Measurements from ENCODE around the gene CALM3. TPM values are rescaled to one million over a fixed set of nuclear protein-coding genes. Genes with fewer than 3 reads are reported as not detected.

CALM3 gene
- total and polyA plus RNA-seq, 4 donors, result 197 to 240 (median 224) TPM

DNA sequence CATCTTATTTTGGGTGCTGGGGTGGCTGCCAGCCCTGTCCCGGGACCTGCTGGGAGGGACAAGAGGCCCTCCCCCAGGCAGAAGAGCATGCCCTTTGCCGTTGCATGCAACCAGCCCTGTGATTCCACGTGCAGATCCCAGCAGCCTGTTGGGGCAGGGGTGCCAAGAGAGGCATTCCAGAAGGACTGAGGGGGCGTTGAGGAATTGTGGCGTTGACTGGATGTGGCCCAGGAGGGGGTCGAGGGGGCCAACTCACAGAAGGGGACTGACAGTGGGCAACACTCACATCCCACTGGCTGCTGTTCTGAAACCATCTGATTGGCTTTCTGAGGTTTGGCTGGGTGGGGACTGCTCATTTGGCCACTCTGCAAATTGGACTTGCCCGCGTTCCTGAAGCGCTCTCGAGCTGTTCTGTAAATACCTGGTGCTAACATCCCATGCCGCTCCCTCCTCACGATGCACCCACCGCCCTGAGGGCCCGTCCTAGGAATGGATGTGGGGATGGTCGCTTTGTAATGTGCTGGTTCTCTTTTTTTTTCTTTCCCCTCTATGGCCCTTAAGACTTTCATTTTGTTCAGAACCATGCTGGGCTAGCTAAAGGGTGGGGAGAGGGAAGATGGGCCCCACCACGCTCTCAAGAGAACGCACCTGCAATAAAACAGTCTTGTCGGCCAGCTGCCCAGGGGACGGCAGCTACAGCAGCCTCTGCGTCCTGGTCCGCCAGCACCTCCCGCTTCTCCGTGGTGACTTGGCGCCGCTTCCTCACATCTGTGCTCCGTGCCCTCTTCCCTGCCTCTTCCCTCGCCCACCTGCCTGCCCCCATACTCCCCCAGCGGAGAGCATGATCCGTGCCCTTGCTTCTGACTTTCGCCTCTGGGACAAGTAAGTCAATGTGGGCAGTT, 8.6 kb downstream of the CALM3 start:
- peak; percentile 49 to 62 for DNase-seq
- Histone ChIP-seq H3K36me3 (ENCODE audit: control insufficient read depth in 1 of 2, insufficient read depth in 2 of 2, low read length in 1 of 2) (peaks cover 0 to 6% of the 10 kb centered on the region in 2 donors), H3K4me1 (ENCODE audit: control insufficient read depth in 1 of 2, insufficient read depth in 2 of 2, low read length in 2 of 2) (peaks cover 0 to 4% of the 10 kb centered on the region in 2 donors)

DNA sequence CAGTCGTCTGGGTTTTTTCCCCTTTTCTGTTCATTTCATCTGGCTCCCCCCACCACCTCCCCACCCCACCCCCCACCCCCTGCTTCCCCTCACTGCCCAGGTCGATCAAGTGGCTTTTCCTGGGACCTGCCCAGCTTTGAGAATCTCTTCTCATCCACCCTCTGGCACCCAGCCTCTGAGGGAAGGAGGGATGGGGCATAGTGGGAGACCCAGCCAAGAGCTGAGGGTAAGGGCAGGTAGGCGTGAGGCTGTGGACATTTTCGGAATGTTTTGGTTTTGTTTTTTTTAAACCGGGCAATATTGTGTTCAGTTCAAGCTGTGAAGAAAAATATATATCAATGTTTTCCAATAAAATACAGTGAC, 9.3 kb downstream of the CALM3 start:
- no peaks in the 10 kb centered on the region for H3K27me3 ChIP-seq (ENCODE audit: control insufficient read depth in 1 of 2, insufficient read depth in 2 of 2, low read length in 1 of 2)
- H3K4me1 ChIP-seq (ENCODE audit: control insufficient read depth in 1 of 2, insufficient read depth in 2 of 2, low read length in 2 of 2), result peaks cover 0 to 4% of the 10 kb centered on the region in 2 donors
- H3K36me3 ChIP-seq (ENCODE audit: control insufficient read depth in 1 of 2, insufficient read depth in 2 of 2, low read length in 1 of 2), result peaks cover 0 to 6% of the 10 kb centered on the region in 2 donors
- no peaks in the 10 kb centered on the region for H3K9me3 ChIP-seq (ENCODE audit: control insufficient read depth, low read length)
- peak; percentile 23 to 24 for DNase-seq
- H3K4me3 ChIP-seq (ENCODE audit: low read length in 2 of 2), result no peak overlapping the region
- H3K27ac ChIP-seq (ENCODE audit: low read depth in 1 of 2, low read length in 2 of 2), result no peak overlapping the region
- ATAC-seq (ENCODE audit: low FRiP score), result no peak
- intact Hi-C loops (cut with DNase I), result loop anchor here in 1 of 2 donors (2.0 kb wide), 1 partner anchor 52 kb away; no protein-coding TSS in a partner anchor
- 31 to 40% methylated on average over 5 of the region's 5 CpGs for WGBS, 2 donors

More for the DNA sequence above, 8.6 kb downstream of the CALM3 start:
- 62 to 63% methylated on average over 28 to 30 of the region's 30 CpGs for WGBS, 2 donors
- Histone ChIP-seq H3K27ac (ENCODE audit: low read depth in 1 of 2, low read length in 2 of 2) (no peak overlapping the region), H3K4me3 (ENCODE audit: low read length in 2 of 2) (no peak overlapping the region), H3K9me3 (ENCODE audit: control insufficient read depth, low read length) (no peaks in the 10 kb centered on the region), H3K27me3 (ENCODE audit: control insufficient read depth in 1 of 2, insufficient read depth in 2 of 2, low read length in 1 of 2) (no peaks in the 10 kb centered on the region)
- ATAC-seq (ENCODE audit: low FRiP score), result no peak
- intact Hi-C loops (cut with DNase I), result loop anchor here (2.0 to 10.0 kb wide), 2 partner anchors 53 to 235 kb away; no protein-coding TSS in a partner anchor

DNA sequence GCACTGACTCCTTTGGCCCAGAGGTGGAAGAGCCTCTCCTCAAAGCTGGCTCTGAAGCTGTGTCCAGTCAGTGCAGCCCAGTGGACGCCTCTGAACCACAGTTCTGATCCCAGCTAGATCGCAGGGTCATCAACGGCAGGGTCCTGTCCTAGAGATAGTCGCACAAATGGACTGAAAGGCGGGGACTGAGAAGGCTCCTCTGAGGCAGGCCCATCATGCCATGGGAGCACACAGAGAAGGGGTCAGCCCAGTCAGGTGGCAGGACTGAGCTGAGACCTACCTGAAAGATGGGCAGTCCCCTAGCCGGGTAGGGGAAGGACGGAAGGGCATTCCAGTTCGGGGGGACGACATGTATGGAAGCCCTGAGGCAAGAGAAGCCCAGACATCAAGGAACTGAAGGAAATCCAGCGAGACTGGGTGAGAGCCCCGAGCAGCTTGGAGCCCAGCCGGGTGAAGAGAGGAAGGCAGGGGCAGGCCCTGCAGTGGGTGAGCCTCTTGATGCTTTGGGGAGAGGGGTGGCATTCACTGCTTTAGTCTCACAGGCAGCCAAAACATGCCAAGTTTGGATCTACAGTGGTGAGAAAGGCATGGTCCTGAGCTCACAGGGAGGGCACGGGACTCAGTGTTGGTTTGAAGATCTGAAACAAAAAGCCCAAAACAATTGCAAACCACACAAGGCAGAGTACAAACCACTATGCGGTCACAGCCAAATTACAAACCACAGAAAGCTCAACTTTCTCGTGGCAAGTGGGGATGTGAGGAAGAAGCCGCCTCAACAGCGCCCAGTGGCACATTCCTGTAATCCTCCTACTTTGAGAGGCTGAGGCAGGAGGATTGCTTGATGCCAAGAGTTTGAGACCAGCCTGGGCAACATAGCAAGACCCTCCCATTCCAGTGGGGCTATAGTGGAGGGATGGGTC, 10.0 kb downstream of the CALM3 start:
- Histone ChIP-seq H3K9me3 (ENCODE audit: control insufficient read depth, low read length) (no peaks in the 10 kb centered on the region), H3K4me1 (ENCODE audit: control insufficient read depth in 1 of 2, insufficient read depth in 2 of 2, low read length in 2 of 2) (no peaks in the 10 kb centered on the region), H3K36me3 (ENCODE audit: control insufficient read depth in 1 of 2, insufficient read depth in 2 of 2, low read length in 1 of 2) (peaks cover 0 to 6% of the 10 kb centered on the region in 2 donors), H3K27me3 (ENCODE audit: control insufficient read depth in 1 of 2, insufficient read depth in 2 of 2, low read length in 1 of 2) (no peaks in the 10 kb centered on the region), H3K4me3 (ENCODE audit: low read length in 2 of 2) (no peak overlapping the region), H3K27ac (ENCODE audit: low read depth in 1 of 2, low read length in 2 of 2) (no peak overlapping the region)
- WGBS, 2 donors, result 70% methylated on average over 17 of the region's 17 CpGs
- intact Hi-C loops (cut with DNase I), result loop anchor here in 1 of 2 donors (2.0 kb wide), 1 partner anchor 52 kb away; no protein-coding TSS in a partner anchor
- ATAC-seq (ENCODE audit: low FRiP score), result no peak
- peak; percentile 39 to 69 for DNase-seq

DNA sequence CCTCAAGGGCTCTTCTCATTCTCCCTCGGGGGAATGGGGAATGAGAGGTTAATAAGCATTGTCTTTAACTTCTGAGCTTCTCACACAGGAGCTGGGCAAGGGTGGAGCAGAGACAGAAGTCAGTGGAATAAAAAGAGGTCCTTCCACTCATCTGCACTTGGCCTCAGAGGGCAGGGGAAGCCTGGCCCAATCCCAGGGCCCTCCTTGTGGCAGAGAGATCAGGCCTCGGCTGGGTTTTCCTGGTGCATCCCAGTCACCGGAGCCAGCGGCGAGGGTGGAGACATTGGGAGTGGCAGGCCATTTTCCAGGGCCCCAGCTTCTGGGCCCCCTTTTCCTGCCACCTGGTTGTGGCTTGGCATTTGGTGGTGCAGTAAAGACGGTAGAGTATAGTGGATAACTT, 10.6 kb downstream of the CALM3 start:
- H3K27ac ChIP-seq (ENCODE audit: low read depth in 1 of 2, low read length in 2 of 2), result no peak overlapping the region
- DNase-seq (peak; percentile 33 to 57), ATAC-seq (ENCODE audit: low FRiP score) (no peak)
- H3K9me3 ChIP-seq (ENCODE audit: control insufficient read depth, low read length), result no peaks in the 10 kb centered on the region
- intact Hi-C loops (cut with DNase I), result loop anchor here (1.0 to 2.0 kb wide), 2 partner anchors 10 to 51 kb away; partner anchors contain the start of gene CALM3 (in 1 of the 2)
- 78 to 79% methylated on average over 6 of the region's 6 CpGs for WGBS, 2 donors
- no peak overlapping the region for H3K4me3 ChIP-seq (ENCODE audit: low read length in 2 of 2)
- no peaks in the 10 kb centered on the region for H3K27me3 ChIP-seq (ENCODE audit: control insufficient read depth in 1 of 2, insufficient read depth in 2 of 2, low read length in 1 of 2)
- peaks cover 0 to 6% of the 10 kb centered on the region in 2 donors for H3K36me3 ChIP-seq (ENCODE audit: control insufficient read depth in 1 of 2, insufficient read depth in 2 of 2, low read length in 1 of 2)
- H3K4me1 ChIP-seq (ENCODE audit: control insufficient read depth in 1 of 2, insufficient read depth in 2 of 2, low read length in 2 of 2), result no peaks in the 10 kb centered on the region

DNA sequence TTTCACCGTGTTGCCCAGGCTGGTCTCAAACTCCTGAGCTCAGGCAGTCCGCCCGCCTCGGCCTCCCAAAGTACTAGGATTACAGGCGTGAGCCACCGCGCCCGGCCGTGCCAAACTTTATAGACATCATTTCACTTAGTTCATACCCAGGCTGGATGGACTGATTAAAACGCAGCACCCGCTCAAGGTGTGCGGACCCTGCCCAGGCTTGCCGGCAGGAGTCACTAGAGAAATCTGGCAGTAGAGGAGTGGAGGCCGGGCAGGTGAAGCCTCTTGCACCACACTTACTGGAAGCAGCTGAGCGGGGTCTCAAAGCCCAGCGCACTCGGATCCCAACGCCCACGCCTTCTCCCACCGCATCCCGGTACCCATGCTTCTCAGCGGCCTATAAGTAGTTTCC, 12.4 kb downstream of the CALM3 start:
- ATAC-seq (ENCODE audit: low FRiP score), result no peak
- Histone ChIP-seq H3K4me1 (ENCODE audit: control insufficient read depth in 1 of 2, insufficient read depth in 2 of 2, low read length in 2 of 2) (peaks cover 0 to under 1% of the 10 kb centered on the region in 2 donors), H3K27ac (ENCODE audit: low read depth in 1 of 2, low read length in 2 of 2) (no peak overlapping the region), H3K9me3 (ENCODE audit: control insufficient read depth, low read length) (no peaks in the 10 kb centered on the region), H3K4me3 (ENCODE audit: low read length in 2 of 2) (no peak overlapping the region), H3K36me3 (ENCODE audit: control insufficient read depth in 1 of 2, insufficient read depth in 2 of 2, low read length in 1 of 2) (peaks cover 0 to 3% of the 10 kb centered on the region in 2 donors), H3K27me3 (ENCODE audit: control insufficient read depth in 1 of 2, insufficient read depth in 2 of 2, low read length in 1 of 2) (no peaks in the 10 kb centered on the region)
- DNase-seq, result peak; percentile 48 to 74
- WGBS, 2 donors, result 87 to 89% methylated on average over 22 of the region's 22 CpGs
- intact Hi-C loops (cut with DNase I), result no loop called here

DNA sequence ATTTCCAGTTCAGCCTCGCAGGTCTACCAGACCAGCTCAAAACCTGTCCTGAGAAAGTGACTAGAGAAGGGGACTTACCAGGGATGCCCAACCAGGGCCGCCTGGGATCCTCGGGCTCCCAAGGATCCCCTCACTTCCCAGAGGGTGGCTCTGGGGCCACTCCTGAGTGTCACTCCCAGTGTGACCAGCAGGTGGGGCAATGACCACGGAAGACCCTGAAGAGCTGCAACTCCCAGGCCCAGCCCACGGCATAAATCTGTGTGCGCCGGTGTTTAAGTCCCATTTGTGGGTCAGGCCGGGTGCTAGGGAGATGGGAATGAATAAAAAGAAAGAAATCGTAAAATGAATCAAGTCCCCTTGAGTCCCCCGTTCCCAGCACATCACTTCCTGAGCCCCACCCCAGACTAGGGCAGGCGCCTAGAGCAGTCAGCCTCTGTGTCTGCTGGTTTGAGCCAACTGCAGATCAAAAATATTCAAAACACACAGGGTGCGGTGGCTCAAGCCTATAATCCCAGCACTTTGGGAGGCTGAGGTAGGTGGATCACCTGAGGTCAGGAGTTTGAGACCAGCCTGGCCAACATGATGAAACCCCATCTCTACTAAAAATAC, 13.1 kb downstream of the CALM3 start:
- intact Hi-C loops (cut with DNase I), result loop anchor here in 1 of 2 donors (1.0 kb wide), 1 partner anchor 48 kb away; no protein-coding TSS in a partner anchor
- DNase-seq (peak; percentile 90 to 95), ATAC-seq (ENCODE audit: low FRiP score) (peak; percentile 91)
- no peak overlapping the region for H3K4me3 ChIP-seq (ENCODE audit: low read length in 2 of 2)
- peaks cover 0 to 2% of the 10 kb centered on the region in 2 donors for H3K4me1 ChIP-seq (ENCODE audit: control insufficient read depth in 1 of 2, insufficient read depth in 2 of 2, low read length in 2 of 2)
- H3K27ac ChIP-seq (ENCODE audit: low read depth in 1 of 2, low read length in 2 of 2), result no peak overlapping the region
- 3 to 5% methylated on average over 12 of the region's 12 CpGs for WGBS, 2 donors
- H3K27me3 ChIP-seq (ENCODE audit: control insufficient read depth in 1 of 2, insufficient read depth in 2 of 2, low read length in 1 of 2), result no peaks in the 10 kb centered on the region
- no peaks in the 10 kb centered on the region for H3K9me3 ChIP-seq (ENCODE audit: control insufficient read depth, low read length)
- no peaks in the 10 kb centered on the region for H3K36me3 ChIP-seq (ENCODE audit: control insufficient read depth in 1 of 2, insufficient read depth in 2 of 2, low read length in 1 of 2)

DNA sequence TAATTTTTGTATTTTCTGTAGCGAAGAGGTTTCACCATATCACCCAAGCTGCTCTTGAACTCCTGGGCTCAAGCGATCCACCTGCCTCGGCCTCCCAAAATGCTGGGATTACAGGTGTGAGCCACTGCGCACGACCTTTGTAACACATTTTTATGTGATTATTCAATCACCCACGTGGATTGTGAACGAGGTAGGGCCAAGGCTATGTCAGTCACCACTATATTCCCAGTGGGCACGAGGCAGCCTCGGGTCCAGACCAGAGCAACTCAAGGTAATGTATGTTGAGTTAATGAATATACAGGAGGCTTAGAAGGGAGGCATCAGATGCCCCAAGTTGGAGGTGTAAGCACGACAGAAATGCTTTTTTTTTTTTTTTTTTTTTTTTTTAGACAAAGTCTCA, 14.8 kb downstream of the CALM3 start:
- Histone ChIP-seq H3K27ac (ENCODE audit: low read depth in 1 of 2, low read length in 2 of 2) (no peak overlapping the region), H3K4me1 (ENCODE audit: control insufficient read depth in 1 of 2, insufficient read depth in 2 of 2, low read length in 2 of 2) (peaks cover 0 to 2% of the 10 kb centered on the region in 2 donors), H3K36me3 (ENCODE audit: control insufficient read depth in 1 of 2, insufficient read depth in 2 of 2, low read length in 1 of 2) (no peaks in the 10 kb centered on the region), H3K27me3 (ENCODE audit: control insufficient read depth in 1 of 2, insufficient read depth in 2 of 2, low read length in 1 of 2) (no peaks in the 10 kb centered on the region), H3K4me3 (ENCODE audit: low read length in 2 of 2) (no peak overlapping the region), H3K9me3 (ENCODE audit: control insufficient read depth, low read length) (no peaks in the 10 kb centered on the region)
- 79% methylated on average over 10 of the region's 10 CpGs for WGBS, 2 donors
- DNase-seq (peak; percentile 6 to 69), ATAC-seq (ENCODE audit: low FRiP score) (no peak)
- intact Hi-C loops (cut with DNase I), result no loop called here
